Measurements from ENCODE around the gene IL26.
"Not testable (repeated sequence)": the region's sequence is repeated elsewhere in the genome, so short reads cannot be mapped to it uniquely, and the experiment has no call there.

IL26 gene

DNA sequence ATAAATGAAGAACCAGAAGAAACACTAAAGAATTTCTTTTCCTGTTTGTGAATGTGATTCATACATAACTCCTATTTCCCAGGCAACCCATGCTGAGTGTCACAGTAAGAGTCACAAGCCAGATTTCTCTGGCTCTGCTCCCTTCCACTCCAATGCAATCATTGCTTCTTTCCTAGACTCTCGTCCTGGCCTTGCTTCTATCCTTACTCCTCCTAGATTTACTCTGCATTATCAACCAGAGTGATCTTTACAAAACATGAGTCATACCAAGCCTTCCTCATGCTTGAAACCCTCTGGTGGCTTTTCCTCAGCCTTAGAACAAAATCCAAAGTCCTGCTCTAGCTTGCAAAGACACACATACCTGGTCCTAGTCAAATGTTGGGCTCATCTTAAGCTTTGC, 14.5 kb upstream of the IL26 start:
- DNase-seq (ENCODE audit: low read depth in 4 of 4, low spot score in 1 of 4) = no peak

DNA sequence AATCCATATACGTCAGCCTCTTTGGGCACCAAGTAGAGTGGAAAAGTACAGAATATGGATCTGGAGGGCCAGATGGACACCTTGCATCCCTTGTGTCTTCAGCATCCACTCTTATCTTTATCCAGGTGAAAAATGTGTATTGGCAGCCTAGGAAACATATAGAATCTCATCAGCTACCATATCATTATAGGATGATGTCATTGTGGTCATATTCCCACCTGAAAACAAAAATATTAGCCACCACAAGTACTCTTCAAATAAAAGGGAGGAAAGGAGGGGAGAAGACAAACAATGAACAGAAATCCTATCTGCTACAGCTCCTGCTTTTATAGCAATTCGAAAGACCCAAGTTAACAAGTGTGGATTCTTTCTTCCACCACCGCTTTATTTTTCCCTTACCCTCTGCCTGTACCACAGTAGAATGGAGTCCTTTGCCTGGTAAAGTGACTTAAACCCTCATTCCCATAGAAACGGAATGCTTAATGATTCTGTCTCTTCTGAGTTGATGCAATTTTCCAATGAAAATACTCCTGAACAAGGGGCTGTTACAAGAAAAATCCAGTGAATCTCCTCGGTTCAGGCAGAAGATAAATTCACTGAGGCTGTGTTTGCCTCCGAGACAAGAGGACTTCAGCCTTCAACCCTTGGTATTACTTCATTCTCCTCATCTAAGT, 13.8 kb upstream of the IL26 start:
- no peak for DNase-seq (ENCODE audit: low read depth in 4 of 4, low spot score in 1 of 4)

DNA sequence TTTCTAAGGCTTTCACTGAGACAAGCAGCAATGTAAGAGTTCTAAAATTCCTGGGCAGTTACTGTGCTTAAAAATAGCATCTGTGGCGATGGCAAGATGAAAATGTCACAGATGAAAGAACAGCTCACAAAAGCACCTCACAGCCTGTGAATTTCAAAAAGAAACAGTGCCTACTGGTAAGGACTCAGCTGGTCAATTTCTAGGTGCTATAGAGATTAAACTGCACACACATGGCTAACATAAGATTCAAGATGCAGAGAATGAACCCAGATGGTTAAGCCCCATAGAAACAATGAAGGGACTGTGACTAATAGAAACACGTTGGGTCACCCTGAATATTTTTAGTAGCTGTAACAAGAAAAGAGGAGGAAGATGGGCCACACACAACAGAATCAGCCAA, 12.0 kb upstream of the IL26 start:
- no peak for DNase-seq (ENCODE audit: low read depth in 4 of 4, low spot score in 1 of 4)

DNA sequence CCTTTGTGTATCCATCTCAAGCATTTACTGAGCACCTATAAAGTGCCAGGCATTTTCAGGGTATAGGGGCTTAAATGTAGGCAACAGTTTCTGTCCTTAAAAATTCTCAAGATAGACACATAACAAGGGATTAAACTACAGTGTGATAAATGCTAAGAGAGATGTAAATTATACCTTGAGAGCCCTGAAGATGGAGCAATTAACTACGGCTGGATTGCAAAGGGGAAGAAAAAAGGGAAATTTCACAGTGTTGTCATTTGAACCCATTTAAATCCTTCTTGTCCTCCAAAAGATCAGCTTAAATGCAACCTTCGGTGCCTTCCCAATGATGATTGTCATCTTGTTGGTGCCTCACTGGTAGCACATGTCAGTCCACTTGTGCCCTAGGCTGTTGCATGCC, 11.5 kb upstream of the IL26 start:
- DNase-seq (ENCODE audit: low read depth in 4 of 4, low spot score in 1 of 4) = no peak

DNA sequence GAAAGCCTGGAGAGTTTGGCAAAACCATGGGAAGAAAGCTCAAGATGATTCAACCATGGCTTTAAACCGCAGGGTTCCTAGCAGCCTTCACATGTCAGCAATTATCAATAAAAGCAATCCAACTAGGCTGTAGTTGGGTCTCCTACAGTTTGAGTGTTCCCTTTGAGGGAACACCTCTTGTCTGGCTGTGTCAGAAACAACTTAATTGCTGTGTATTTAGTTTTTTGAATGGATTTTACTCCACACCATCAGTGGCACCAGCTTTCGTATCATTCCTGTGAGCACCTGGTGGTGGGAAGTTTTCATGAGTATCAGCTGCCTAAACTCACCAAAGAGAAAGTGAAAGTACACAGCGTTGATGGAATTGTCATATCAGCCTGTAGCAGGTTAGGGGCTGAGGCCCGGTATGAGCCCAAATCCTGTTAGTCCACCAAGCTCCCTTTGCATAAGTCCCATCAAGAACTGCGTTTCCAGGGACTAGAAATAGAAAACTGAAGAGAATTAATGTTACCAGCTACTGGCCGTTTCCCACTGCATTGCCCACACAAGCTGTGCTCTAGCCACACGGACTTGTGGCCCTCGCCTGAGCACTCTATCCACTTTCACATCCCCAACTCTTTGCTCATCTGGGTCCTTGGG, 10.9 kb upstream of the IL26 start:
- DNase-seq (ENCODE audit: low read depth in 4 of 4, low spot score in 1 of 4) = no peak

DNA sequence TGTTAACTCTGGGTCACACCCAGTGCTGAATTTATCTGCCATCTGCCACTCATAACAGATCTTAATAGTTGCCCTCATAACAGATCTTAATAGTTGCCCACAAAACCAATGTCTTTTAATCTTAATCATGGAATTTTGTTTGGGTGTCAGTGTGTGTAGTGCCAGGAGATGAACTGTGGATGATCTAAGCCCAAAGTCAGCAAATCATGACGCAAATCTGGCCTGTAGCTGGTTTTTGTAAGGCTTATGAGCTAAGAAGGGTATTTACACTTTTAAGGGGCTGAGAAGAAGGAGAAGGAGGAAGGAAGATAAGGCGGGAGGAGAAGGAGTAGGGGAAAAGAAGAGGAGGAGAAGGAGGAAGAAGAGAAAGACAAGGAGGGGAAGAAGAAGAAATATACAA, 10.0 kb upstream of the IL26 start:
- no peak for DNase-seq (ENCODE audit: low read depth in 4 of 4, low spot score in 1 of 4)

DNA sequence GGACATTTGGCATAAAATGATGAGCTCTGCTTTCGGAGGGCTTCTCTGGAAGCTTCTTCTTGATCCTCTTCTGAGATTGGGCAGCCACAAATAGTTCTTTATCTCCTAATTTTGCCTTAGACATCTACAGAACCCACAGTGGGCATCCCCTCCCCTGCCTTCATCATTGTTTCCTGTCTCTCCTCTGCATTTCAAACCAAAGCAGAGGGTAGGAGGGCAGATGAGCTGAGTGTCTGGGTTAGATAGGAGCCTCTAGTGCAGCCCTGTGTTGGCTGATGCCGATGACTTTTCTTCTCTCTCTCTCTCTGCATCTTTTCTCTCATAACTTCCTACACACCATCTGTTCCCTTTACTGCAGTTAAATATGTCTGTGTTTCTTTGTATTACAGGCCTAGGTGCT, 8.5 kb upstream of the IL26 start:
- DNase-seq (ENCODE audit: low read depth in 4 of 4, low spot score in 1 of 4) = no peak

DNA sequence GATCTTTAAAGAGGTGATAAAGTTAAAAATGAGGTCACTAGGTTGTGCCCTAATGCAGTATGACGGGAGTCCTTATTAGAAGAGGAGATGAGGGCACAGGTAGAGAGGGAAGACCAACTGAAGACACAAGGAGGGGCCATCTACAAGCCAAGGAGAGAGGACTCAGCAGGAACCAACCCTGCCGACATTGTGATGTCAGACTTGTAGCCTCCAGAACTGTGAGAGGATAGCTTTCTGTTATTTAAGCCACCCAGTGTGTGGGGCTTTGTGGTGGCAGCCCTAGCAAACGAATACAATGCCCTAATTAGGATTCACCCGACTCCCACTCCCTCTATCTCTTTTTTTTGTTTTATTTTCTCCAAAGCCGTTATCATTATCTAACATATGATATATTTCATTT, 7.9 kb upstream of the IL26 start:
- no peak for DNase-seq (ENCODE audit: low read depth in 4 of 4, low spot score in 1 of 4)

DNA sequence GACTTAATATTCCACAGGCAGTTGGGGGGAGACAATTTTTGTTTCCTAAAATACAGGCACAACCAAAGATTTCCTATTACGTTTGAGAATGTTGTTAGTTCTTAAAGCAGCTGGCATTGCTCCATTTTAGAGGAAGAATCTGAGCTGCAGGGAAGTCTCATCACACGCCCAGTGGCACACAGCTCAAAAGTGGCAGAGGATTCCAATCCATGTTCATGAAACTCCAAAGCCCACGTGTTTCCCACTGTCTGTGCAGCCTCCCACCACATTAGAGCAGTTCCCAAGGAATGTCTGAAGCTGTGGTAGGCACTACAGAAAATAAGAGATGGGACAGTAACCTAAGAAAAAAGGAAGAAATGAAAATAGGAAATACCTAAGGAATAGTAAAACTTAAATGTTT, 6.1 kb upstream of the IL26 start:
- no peak for DNase-seq (ENCODE audit: low read depth in 4 of 4, low spot score in 1 of 4)

DNA sequence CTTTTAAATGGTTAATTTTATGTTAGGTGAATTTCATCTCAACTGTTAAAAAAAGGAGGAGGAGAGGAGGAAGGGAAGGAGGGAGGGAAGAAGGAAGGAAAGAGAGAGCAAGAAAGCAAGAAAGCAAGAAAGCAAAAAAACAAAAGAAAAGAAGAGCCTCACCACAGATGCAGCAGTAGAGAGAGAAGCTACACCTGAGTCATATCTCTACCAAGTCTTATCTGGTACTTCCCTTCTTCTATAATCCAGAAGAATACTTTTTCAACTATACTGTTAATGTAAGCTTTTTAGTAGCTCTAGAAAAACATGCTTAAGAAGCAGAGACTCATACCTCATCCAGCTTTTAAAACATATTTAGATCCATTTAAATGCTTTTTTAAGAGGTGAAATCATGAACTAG, 5.6 kb upstream of the IL26 start:
- no peak for DNase-seq (ENCODE audit: low read depth in 4 of 4, low spot score in 1 of 4)

DNA sequence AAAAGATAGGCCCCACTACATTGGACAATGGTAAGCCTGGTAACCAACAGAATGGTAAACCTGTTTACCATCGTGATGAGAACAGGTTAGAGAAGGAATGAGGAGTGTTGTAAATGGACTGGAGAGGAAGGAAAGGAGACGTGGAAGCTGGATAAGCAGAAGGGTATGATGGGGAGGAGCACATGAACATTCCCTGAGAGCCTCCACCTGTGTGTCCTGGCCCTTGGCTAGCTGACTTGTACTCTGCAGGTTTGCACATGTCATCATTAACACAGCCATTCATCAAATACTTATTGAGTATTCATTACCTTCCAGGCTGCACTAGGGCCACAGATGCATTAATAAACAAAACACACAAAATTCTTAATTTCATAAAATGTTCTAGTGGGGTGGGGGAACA, 4.3 kb upstream of the IL26 start:
- DNase-seq (ENCODE audit: low read depth in 4 of 4, low spot score in 1 of 4) = no peak

DNA sequence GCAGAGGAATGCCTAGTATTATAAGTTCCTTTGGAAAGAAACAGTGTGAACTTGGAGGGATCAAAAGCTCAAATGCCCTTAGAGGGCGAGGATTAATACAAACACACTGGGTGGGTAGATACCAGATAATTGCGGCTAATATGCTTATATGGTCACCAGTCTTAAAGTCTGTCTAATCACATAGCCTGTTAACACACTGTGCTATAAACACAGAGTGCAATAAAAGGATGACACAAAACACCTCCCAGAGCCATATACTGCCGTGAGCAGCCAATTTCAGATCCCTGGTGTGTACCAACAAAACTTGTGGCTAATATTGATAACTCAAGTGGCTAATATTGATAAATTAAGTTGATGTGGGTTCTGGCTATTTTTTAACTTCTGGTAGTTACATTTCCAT, 1.7 kb upstream of the IL26 start:
- DNase-seq (ENCODE audit: low read depth in 4 of 4, low spot score in 1 of 4) = no peak

DNA sequence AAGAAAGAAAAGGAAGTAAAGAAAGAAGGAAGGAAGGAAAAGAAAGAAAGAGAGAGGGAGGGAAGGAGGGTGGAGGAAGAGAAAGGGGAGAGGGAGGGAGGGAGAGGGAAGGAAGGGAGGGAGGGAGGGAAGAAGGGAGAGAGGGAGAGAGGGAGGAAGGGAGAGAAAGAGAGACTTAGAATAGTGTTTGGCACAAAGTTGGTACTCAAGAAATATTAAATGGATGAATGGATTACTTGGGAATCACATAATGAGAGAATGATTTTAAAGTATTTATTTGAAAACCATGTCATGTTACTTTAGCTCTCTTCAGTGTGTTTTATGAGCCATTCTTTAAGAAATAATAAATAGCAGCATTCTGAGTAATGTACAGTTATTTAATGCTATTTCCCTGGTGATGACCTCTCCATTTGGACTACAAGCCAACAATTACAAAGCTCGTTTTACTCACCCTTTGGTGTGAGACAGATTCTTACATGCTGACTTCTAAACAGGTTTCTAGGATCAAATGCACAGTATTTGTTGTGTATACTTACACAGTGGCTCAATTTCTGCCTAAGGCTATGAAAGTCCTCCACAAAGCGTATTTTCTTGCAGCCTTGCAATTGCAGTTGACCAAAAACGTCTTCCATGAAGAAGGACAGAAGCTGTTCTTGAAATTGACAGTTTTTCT, 861 bp downstream of the IL26 start:
- DNase-seq (ENCODE audit: low read depth in 4 of 4, low spot score in 1 of 4) = no peak

DNA sequence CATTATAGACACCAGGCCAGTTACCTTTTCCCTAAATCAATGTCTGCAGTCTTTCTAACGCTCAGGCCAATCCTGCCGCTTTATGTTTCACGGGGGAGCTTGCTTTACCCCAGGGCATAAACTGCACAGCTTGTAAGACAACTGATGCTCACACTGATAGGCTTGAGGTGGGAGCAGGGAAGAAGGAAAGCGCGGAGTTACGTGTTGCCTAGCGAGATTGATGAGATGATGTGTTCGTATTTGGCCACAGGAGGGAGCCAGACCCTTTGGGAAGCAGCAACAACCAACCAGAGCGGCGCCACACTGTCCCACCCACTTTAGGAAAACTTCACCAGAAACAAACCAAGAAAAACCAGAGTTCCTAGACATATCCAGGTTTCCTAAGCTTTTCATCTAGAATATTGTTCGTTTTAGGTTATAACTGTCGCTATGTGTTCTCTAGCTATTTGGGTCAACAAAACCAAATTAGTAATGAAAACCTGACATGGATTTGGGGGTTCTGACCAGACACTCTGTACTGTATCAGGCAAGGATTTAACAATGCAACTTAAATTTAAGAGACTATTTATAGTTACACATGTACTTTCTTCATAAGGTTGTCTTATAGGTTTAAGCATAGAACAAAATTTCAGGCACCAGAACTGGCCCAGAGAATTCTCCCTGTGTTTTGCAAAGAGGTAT, 2.4 kb downstream of the IL26 start:
- peak; percentile 44 to 57 (median 53) for DNase-seq (ENCODE audit: low read depth in 4 of 4, low spot score in 1 of 4)

DNA sequence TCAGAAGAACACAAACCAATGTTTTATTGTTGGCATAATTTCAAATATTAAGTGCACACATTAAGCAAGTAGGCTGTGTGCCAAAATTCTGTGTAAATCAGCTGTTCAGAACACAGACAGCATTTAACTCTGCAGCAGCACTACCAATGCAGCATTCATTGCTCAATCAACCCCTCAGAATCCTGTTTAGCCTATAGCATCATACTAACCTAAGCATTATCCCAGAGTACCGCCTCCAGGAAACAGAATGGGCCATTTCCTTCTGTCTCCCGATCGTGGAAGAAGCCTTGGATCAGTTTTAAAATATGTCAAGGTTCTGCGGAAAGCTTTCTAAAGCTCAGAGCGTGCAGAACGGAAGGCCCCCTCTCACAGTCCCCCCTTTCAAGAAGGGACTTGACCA, 3.3 kb downstream of the IL26 start:
- no peak for DNase-seq (ENCODE audit: low read depth in 4 of 4, low spot score in 1 of 4)

DNA sequence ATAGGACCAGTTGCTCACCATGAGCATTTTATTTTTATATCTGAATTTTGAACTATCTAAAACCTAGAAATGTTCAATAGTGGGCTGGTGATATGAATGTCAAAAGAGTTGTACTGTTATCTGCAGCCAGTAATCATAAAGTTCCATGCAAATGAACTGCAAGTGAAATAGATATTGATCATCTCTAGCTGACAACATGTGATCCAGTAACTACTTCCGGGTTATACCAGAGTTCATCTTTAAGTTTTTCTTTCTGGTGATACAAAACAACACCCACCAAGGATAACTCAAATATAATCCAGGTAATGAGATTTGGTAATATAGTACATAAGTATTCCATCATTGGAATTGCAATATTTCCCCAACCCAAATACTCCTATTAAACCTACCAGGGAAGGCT, 4.1 kb downstream of the IL26 start:
- DNase-seq (ENCODE audit: low read depth in 4 of 4, low spot score in 1 of 4) = no peak

DNA sequence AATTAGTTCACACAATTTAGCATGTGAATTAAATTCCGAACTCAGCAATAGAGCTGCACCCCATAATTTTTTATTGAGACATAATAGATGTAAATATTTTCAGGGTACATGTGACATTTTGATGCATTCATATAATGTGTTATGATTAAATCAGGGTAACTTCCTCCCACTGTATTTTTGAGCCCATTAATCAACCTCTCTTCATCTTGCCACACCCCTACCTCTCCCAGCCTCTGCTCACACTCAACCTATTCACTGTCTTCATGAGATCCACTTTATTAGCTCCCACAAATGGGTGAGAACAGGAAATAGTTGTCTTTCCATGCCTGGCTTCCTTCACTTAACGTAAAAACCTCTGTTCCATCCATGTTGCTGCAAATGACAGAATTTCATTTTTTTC, 14.7 kb downstream of the IL26 start:
- DNase-seq (ENCODE audit: low read depth in 4 of 4, low spot score in 1 of 4) = no peak

DNA sequence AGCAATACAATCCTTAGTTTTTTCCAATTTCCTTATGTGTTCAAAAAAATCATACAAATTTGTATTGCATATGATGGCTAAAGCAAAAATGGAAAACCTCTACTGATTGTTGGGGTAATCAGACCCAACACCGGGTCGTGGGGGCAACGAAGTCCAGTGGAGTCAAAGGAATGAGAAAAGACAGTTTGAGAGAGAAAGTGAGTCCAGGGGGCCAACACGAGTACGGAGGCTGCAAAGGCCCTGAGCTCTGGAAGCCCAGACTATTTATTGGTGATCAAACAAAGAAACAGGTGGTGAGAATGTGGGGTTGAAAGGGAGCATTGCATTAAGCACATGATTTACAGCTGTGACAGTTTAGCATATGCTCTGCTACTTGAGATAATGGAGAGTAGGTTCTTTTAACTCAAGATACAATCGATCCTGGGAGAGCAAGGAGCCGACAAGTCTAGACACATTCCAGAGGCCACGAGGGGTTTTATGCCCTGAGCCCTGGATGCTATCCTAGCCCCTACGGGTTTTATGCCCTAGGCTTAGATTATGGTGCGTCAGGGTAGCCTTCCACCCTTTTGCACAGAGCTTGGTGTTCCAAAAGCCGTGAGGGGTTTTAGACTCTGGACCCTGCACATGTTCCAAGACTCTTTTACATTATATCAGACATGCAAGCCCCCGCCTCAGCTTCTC, 16.4 kb downstream of the IL26 start:
- DNase-seq (ENCODE audit: low read depth in 4 of 4, low spot score in 1 of 4) = not testable (repeated sequence)

DNA sequence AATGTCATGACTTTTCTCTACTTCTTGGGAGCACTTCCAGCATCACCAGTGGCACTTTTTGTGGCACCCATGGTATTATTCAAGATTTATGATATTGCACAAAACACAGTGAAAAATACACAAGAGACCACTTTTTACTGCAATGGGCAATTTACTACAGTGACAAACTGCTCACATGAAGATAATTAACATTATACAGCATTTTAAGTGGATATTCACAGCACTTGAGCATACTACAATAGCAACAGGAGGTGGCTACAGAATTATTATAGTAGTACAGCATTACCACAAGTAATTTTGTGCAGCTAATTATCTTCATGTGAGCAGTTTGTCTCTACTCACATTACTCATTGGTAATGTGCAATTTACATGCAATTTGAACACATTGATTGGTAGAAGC, 18.3 kb downstream of the IL26 start:
- DNase-seq (ENCODE audit: low read depth in 4 of 4, low spot score in 1 of 4) = no peak

DNA sequence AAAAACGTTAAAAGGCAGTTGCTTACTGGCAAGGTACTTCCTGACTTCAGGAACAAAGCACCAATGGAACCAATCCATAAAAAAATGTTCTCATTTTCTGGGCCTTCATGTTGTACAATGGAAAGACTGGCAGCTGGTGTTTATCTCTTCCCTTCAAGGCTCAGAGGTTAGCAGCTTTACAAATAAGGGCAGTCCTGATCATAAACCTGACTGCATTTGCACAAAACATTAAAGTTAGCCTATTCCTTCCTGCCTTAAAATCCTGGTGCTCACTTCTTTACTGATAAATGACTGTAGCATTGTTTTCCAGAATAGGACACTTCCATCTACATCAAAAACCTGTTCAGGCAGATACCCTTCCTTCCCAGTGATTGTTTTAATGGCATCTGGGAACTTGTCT, 19.2 kb downstream of the IL26 start:
- no peak for DNase-seq (ENCODE audit: low read depth in 4 of 4, low spot score in 1 of 4)

DNA sequence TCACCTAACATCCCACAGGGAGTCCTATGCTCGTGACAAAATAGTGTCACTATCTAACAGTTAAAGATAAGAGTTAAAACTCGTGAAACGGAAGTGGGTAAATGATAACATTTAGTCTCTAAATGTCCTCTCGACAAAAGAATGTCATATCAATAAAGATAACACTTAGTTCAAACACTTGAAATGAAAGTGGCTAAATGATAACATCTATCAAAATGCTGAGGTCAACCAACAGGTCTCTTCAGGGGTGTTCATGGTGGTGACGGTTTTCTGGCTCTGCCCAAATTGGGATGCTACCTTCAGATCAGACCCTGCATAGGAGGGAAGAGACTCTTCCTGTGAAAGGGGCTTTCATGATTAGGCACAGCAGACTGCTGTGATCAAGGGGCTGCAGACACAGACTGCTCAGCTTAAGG, 22.1 kb downstream of the IL26 start:
- DNase-seq (ENCODE audit: low read depth in 4 of 4, low spot score in 1 of 4) = no peak

DNA sequence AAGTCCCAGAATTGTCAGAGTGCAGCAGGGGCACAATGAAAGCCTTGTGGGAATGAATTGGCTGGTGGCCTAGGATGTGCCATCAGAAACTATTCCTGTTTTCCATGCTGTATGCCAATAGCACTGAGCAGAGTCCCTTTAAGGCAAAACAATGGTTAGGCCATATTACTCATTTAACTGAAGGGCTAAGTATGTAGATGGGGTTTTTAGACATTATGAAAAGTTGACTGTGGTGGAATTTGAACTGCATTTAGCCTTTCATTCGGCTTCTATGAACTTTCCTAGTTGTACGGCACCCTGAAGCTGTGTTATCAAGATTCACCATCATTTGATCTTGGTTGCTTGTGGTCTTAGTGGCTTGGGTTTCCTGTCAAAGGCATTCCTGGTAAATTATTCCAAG, 24.8 kb downstream of the IL26 start:
- no peak for DNase-seq (ENCODE audit: low read depth in 4 of 4, low spot score in 1 of 4)

All from stimulated activated CD4-positive, alpha-beta T cell treated with anti-CD3 and anti-CD28 coated beads, Interleukin-1b, Interleukin-23, amount 100 ng/mL, for 24 hours (primary cell).